GM18499 (cell line): Measurements from ENCODE around the gene KCNC3.

Experiments used
- ATAC-seq: cut with Tn5 transposase; IDR thresholded peaks from one replicate; pipeline ENCODE4 v1.9.1; 2021; ENCODE audit warnings: moderate number of reproducible peaks; ENCODE audit not compliant: insufficient read depth, unreplicated experiment

KCNC3 gene

DNA sequence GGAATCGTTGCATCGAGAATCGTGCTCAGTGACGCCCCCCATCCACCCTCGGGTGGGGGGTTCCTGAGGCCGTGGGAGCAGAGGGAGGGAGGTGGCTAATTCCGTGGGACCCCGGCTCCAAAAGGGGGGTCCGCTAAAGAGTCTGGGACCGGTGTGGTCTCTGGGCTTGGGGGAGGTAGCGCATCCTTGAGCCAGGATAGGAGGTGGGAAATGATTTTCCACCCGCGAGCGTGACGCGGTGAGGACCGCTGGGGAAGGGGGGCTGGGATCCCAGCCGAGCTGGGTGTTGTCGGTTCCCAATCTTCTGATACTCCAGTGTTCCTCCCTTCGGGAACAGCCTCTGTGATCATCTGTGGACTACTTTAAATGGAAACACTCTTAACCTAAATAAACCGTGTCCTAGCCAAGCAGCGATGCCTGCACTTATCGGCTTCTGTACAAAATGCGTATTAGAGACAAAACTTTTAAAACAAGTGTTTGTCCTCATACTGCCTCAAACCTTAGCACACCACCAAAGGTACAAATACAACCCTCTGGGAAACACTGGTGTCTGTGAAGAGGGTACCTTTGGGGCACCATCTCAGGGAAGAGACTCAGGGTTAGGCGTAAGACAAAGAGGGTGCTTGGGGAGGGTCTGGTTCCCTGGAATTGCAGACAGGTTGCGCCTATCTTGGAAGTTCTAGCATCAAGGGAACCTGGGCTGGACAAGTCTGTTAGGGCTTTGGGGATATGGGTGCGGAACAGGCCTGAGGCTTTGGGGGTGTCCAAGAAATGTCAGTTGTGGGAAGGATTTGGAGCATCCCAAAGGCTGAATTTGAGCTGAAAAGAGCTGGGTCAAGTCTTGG lies 16.0 kb downstream of the KCNC3 start:
- ATAC-seq, result no peak

DNA sequence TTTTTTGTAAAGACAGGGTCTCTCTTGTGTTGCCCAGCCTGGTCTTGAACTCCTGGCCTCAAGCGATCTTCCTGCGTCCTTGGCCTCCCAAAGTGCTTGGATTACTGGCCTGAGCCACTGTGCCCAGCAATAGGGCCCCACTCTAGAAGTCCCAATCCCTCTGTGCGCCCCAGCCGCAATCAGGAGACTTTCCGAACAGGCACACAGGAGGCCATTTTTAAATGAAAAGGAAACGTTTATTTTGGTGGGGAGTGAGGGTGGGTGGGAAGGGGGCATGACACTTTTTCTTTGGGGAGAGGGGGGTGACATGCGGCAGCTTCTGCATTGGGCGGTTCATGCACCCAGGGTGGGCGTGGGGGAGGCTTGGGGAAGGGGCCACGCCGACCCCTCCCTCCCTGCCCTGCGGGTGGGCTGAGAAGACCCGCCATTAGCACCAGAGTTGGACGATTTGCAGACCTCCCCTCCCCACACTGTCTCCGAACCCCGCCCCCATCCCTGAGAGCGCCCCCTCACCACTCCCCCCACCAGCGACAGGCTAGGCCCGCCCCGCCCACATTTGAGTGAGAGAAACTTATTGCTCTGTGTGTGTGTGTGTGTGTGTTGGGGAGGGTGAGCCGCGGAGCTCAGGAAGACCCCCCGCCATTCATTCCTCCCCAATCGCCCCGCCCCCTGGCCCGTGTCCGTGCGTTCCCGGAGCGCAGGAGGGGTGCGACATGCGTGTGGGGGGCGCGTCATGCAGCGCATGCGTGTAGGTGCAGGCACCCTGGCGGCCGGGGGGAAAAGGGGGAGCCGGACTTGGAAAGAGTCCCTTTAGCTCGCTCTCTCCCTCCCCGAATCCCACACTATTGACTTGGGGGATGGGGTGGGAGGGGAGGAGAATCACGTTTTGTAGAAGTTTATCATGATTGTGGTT lies 17.2 kb downstream of the KCNC3 start:
- no peak for ATAC-seq

DNA sequence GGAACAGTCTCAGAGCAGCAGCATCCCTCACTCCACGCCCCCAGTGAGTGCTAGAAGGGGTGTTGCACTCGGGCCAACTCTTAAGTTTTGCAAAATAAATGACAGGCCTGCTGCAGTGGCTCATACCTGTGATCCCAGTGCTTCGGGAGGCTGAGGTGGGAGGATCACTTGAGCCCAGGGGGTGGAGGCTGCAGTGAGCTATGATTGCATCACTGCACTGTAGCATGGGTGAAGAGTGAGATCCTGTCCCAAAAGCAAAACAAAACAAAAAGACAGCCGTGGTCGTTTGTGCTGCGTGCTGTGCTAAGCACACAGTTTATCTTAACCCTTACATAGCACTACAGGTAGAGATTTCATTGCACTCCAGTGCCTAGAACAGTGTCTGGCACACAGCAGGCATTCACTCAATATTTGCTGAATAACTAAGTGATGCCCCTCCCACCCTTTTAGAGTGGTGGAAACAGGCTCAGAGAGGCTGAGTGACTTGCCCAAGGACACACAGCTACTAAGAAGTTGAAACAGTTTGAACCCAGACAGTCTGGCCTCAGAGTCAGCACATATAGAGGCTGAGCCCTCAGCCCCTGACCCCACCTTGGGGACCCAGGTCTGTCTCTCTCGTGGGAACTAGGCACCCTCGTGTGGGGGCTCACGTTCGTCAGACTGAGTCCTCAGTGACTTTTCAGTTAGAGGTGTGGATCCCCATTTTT lies 18.3 kb downstream of the KCNC3 start:
- no peak for ATAC-seq

DNA sequence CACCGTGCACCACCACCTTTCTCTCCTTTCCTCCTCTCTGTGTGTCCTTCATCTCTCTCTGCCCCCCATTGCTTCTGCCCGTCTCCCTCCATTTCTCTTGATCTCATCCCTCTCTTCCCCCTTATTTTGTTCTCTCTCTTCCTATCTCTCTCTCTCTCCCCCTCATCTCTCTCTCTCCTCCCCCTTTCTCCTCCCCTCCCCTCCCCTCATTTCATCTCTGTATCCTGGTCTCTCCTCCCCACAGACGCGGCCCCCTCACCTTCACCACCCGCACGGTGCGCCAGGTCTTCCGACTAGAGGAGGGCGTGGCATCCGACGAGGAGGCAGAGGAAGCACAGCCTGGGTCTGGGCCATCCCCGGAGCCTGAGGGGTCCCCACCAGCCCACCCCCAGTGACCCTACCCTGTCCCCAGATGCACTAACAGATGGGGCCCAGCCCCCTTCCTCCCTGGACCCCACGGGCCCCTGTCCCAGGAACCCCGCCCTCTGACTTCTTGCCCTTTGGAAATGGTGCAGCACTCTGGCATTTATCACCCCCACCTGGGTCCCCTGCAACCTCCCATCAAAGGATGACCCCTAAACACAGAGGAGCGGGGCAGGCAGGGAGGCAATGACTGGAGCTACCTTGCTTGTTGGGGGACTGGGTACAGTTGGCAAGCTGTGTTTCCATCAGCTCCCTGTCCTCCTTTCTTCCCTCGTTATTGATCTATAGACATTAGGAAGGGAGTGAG lies 19.6 kb downstream of the KCNC3 start:
- no peak for ATAC-seq

- ATAC-seq, result no peak
These were observed 20.2 kb downstream of the KCNC3 start for GRCh38 chr19:50308991-50309390.

DNA sequence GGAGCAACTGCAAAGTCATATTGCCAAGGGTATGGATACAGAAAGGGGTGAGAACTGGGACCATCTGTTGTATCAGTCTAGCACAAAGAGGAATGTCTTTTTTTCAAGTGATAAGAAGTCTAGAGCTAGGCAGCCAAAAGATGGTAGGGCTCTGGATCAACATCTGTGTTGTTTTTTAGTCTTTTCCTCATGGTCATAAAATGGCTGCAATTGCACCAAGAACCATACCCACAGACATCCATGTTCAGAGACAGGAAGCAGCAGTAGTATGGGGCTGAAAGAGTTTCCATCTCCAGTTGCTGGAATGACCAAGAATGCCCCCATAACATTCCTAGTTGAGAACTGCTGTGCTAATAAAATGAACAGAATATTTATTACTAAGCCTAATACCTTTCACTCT lies 25.6 kb downstream of the KCNC3 start:
- no peak for ATAC-seq

GRCh38 chr19:50301607-50301971 lies 27.6 kb downstream of the KCNC3 start:
- ATAC-seq, result no peak

DNA sequence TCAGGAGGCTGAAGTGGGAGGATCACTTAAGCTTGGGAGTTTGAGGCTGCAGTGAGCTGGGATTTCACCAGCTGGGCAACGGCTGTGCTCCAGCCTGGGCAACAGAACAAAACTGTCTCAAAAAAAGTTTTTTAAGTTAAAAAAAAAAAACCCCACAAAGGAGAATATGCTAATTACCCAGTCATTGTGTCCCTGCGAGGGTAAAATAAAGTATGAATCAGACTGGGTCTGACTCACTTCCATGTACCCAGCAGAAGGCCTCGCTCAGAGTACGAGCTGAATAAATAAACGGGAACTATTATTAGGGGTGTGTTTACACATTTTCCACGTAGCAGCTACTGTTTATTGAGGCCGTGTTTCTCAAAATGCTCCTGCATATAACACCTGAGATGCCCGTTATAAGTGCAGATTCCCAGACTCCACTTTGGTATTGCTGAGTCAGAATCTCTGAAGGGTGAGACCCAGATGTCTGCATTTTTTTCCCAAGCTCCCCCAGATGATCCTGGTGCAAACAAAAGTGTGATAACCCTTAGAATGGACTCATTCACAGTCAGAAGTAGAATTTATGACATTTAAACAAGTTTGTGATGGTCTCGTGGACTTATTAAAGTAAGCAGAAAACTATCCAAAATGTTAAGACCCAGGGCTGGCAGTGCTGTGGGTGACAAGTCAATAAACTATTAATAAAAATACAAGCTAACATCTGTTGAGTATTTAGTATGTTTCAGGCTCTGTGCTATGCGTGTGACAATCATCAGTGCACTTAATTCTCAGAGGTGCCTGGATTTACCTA lies 28.2 kb downstream of the KCNC3 start:
- no peak for ATAC-seq

- ATAC-seq, result no peak
These were observed 29.1 kb downstream of the KCNC3 start for GRCh38 chr19:50300051-50300450.

DNA sequence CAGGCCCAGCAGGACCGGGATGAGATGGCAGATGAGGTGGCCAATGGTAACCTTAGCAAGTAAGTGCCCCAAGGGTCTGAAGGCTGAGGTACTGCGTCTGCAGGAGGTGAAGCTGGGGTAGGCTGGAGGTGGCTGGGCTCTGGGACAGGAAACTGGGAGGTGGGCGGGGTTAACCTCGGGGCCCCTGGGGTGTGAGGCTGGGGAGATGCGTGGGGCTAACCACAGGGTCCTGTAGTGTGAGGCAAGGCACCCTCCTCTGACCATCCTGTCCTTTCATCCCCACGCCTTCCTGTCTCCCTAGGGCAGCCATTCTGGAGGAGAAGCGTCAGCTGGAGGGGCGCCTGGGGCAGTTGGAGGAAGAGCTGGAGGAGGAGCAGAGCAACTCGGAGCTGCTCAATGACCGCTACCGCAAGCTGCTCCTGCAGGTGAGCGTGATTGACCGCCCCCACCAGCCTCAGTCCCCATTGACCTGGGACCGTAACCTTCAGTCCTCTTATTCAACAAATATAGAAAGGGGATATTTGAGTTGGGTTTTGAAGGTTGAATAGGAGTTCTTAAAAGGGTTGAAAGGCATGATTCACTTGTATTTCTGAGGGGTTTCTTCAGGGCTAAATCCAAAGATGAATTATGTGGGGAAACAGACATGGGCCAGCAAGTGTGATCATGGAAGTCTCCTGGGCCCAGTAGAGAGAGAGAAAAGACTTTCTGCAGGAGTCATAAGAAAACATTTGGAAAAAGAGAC lies 35.7 kb downstream of the KCNC3 start:
- no peak for ATAC-seq

DNA sequence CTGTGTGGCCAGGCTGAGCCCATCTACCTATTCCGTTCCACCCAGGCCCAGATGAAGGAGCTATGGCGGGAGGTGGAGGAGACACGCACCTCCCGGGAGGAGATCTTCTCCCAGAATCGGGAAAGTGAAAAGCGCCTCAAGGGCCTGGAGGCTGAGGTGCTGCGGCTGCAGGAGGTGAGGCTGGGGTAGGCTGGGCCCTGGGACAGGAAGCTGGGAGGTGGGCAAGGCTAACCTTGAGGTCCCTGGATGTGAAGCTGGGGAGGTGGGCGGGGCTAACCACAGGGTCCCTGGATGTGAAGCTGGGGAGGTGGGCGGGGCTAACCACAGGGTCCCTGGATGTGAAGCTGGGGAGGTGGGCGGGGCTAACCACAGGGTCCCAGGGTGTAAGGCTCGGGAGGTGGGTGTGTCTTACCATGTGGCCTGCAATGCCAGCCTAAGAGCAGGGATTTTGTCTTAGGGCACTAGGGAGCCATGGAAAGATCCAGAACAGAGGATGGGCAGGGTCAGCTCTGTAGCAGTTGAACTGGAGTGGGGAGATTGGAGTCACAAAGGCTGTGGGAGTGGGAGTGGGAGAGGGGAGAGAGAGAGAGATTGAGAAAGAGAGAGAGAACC lies 36.9 kb downstream of the KCNC3 start:
- no peak for ATAC-seq

- ATAC-seq, result no peak
These were observed 38.4 kb downstream of the KCNC3 start for GRCh38 chr19:50290775-50291174.

- no peak for ATAC-seq
These were observed 39.2 kb downstream of the KCNC3 start for GRCh38 chr19:50290011-50290410.

GRCh38 chr19:50288954-50289353 lies 40.2 kb downstream of the KCNC3 start:
- ATAC-seq, result no peak

DNA sequence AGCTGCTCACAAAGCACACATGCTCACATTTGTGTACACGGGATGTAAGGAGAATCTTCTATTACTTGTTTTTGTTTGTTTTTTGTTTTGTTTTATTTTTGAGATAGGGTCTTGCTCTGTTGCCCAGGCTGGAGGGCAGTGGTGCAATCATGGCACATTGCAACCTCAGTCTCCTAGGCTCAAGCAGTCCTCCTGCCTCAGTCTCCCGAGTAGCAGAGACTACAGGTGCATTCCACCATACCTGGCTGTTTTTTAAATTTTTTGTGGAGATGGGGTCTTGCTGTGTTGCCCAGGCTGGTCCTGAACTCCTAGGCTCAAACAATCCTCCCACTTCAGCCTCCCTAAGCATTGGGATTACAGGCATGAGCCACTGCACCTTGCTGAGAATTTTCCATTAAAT lies 41.8 kb downstream of the KCNC3 start:
- no peak for ATAC-seq

DNA sequence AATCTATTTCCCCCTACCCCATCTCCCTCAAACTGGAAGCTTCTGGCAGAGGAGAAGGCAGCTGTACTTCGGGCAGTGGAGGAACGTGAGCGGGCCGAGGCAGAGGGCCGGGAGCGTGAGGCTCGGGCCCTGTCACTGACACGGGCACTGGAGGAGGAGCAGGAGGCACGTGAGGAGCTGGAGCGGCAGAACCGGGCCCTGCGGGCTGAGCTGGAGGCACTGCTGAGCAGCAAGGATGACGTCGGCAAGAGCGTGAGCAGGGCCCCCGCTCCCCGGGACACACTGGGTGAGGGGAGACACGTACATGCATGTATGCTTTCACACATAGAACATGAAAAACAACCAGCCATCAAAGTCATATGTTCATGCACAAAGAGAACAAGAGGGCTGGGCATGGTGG lies 42.7 kb downstream of the KCNC3 start:
- ATAC-seq, result no peak

DNA sequence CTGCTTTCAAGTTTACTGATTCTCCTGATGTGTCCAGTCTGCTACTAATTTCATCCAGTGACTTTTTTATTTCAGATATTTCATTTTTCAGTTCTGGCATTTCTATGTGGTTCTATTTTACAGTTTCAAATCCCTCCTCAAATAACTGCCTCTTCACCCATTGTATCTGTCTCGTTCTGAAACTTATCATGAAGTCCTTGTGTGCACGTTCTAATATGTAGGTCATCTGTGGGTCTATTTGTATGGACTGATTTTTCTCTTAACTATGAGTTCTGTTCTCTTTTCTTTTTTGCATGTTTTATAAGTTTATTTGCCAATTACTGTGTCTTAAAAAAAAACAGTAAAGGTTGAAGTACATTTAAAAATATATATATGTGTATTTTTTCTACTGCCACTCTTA lies 43.3 kb downstream of the KCNC3 start:
- no peak for ATAC-seq

GRCh38 chr19:50281491-50281890 lies 47.7 kb downstream of the KCNC3 start:
- ATAC-seq, result no peak
